ENCODE measurements around the gene GPRC6A.

Gene GPRC6A

GRCh38 chr6:116779573-116780164, 49.2 kb downstream of the GPRC6A start:
- no peak for DNase-seq (ENCODE audit: low read depth)

GRCh38 chr6:116773886-116774285, 55.0 kb downstream of the GPRC6A start:
- no peak for DNase-seq (ENCODE audit: low read depth)

DNA sequence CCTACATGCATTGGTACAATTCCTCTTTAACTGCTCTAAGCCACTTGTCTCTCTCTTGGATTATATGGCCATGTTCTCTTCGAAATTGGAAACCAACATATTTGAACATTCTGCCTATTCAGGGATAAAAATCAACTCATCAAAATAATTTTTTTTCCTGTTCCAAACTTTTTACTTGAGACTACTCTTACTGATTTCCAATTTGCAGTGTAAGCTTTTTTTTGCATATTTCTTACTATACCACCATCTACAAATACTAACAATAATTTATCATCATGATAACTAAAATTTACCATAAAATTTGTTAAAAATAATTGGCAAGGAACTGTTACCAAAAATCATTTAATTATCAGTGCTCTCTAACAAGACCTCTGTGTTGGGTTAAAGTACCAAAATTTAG, 56.4 kb downstream of the GPRC6A start:
- DNase-seq (ENCODE audit: low read depth), result no peak

- no peak for DNase-seq (ENCODE audit: low read depth)
Measured at GRCh38 chr6:116767715-116768114, 61.2 kb downstream of the GPRC6A start.

DNA sequence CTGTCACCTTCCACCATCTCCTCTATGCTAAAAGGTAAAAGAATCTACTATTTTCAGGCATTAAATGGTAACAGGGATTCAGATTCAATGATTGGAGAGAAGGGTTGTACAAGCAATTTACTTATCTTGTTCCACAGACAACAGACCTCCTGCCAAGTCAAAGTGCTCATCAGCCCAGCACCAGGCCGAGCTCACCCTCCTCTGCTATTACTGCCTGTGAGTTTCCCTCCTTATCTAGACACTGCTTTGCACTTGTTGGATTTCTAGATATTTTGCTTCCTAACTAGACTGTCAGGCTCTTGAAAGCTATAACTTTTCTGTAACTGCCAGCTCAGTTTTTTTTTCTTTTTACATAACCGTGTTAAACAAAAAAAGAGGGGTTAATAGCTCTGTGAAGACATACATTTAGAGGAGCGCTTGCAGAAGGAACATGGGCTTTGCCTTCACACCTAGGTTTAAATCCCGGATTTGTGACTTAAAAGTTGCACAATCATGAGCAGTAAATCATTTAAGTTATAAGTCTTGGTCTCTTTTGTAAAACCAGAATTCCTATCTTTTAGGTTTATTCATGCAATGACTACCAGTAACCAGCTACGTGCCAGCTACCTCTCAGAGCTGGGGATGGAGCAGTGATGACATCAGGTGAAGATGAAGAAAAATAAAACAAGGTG, 62.2 kb downstream of the GPRC6A start:
- no peak for DNase-seq (ENCODE audit: low read depth)

DNA sequence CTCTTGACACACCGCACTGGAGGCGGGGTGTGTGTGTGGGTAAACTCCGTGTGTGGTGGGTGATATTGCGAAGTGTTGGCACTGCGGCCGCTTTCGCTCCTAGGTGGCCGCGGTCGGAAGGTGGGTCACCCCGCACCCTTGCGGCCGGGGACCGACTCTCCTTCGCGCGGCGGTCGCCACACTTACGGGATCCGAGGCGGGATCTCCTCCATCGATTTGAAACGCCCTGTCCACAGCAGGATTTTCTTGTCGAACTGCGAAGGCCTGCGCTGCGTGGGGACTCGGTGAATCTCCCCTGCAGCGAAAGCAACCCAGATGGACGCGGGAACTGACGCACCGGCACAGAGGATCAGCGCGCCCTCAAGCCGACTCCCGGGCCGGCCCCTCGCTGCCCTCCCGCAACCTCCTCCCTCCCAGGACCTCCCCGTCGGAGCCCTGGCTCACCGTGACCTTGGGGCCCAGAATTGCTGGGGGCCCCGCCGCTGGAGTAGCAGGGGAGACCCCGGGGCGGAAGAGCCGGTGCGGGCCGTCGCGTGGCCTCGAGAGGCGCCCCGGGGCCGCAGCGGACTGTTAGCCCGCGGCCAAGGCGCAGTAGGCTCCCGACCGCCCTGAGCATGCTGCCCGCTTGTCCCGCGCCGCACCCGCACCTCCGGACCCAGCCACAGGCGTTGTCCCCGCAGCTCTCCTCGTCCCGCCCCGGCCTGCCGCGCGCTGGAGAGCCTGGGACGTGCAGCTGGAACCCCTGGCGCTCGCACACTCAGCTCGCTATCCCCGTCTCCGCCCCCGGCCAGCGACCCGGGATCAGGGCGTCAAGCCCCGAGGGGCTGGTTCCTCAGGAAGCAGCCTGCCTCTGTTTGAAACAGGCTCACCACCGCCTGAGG, 63.7 kb downstream of the GPRC6A start, which contains the start of gene FAM162B:
TSS of gene FAM162B (minus strand) at position 759 of the 881 bp plus-strand sequence. CDS start at position 616, 143 bp downstream.
- DNase-seq (ENCODE audit: low read depth), result no peak

GRCh38 chr6:116764629-116764960, 64.3 kb downstream of the GPRC6A start:
- DNase-seq (ENCODE audit: low read depth), result no peak

GRCh38 chr6:116763906-116764628, 64.8 kb downstream of the GPRC6A start:
- DNase-seq (ENCODE audit: low read depth), result no peak

GRCh38 chr6:116763048-116763447, 65.8 kb downstream of the GPRC6A start:
- no peak for DNase-seq (ENCODE audit: low read depth)

DNA sequence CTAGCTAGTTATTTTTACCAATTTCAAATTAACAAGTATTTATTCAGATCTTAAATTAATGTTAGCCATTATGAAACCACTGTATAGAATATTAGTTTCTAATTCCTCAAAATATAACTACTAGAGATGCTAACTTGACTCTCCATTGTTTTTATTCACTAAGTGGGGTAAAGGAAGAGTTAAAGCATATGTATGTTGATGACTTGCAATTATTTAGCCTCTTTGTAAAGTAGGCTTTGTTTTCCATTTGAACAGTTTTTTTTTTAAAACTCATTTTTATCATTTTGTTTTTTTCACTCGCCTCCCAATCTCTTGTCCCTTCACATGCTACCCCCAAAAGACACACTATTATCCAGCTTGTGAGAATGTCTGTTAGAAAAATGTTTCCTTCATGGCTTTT, 66.6 kb downstream of the GPRC6A start:
- DNase-seq (ENCODE audit: low read depth), result no peak

GRCh38 chr6:116761779-116762178, 67.1 kb downstream of the GPRC6A start:
- no peak for DNase-seq (ENCODE audit: low read depth)

- DNase-seq (ENCODE audit: low read depth), result no peak
Measured at GRCh38 chr6:116745176-116745575, 83.7 kb downstream of the GPRC6A start.

Data from activated T-cell treated with anti-CD3 and anti-CD28 coated beads for 24 hours (primary cell).